HEK293T (cell line): Measurements from ENCODE around the gene ZACN.
"Not testable (repeated sequence)": the region's sequence is repeated elsewhere in the genome, so short reads cannot be mapped to it uniquely, and the experiment has no call there.

ENCODE experiments used
- CTCF ChIA-PET: fragments of 350-600 bp; formaldehyde crosslinking; extraction: SDS; loops from one replicate; lab custom pipeline; 2021; ENCODE audit warnings: antibody characterized with exemption, inconsistent platforms; lab: Yijun Ruan, JAX
- POLR2A ChIA-PET: fragments of 350-600 bp; formaldehyde crosslinking; extraction: SDS; loops from one replicate; lab custom pipeline; 2020; ENCODE audit warnings: antibody characterized with exemption, inconsistent platforms; lab: Yijun Ruan, JAX
- DNase-seq: peaks from one replicate; pipeline ENCODE4 v3.0.0; 2012; ENCODE audit warnings: mixed read lengths; ENCODE audit errors: extremely low spot score
- ARNT ChIP-seq: fragments of 450-650 bp; IDR thresholded peaks from 2 replicates; pipeline ENCODE4 v1.6.1; 2017; ENCODE audit warnings: mild to moderate bottlenecking
- BHLHE40 ChIP-seq: fragments of 450-650 bp; IDR thresholded peaks from 2 replicates; pipeline ENCODE4 v1.6.1; 2016; ENCODE audit warnings: mild to moderate bottlenecking, moderate library complexity, borderline replicate concordance
- CTBP1 ChIP-seq: fragments of 450-650 bp; IDR thresholded peaks from 2 replicates; pipeline ENCODE4 v1.6.1; 2016; ENCODE audit warnings: borderline replicate concordance
- ELF4 ChIP-seq: fragments of 450-650 bp; IDR thresholded peaks from 2 replicates; pipeline ENCODE4 v1.6.1; 2017; ENCODE audit warnings: antibody characterized with exemption
- FOXA1 ChIP-seq: fragments of 450-650 bp; IDR thresholded peaks from 2 replicates; pipeline ENCODE4 v1.6.1; 2016; ENCODE audit warnings: mild to moderate bottlenecking
- FOXK2 ChIP-seq: fragments of 450-650 bp; IDR thresholded peaks from 2 replicates; pipeline ENCODE4 v1.6.1; 2016; ENCODE audit warnings: mild to moderate bottlenecking
- FOXM1 ChIP-seq: fragments of 450-650 bp; IDR thresholded peaks from 2 replicates; pipeline ENCODE4 v1.6.1; 2017; ENCODE audit warnings: mild to moderate bottlenecking, borderline replicate concordance
- HDGF ChIP-seq: fragments of 450-650 bp; IDR thresholded peaks from 2 replicates; pipeline ENCODE4 v1.6.1; 2017; ENCODE audit warnings: antibody characterized with exemption, borderline replicate concordance
- L3MBTL2 ChIP-seq: fragments of 450-650 bp; conservative IDR thresholded peaks from 2 replicates; pipeline ENCODE4 v1.6.1; 2016; ENCODE audit warnings: mild to moderate bottlenecking
- LEF1 ChIP-seq: fragments of 450-650 bp; IDR thresholded peaks from 2 replicates; pipeline ENCODE4 v1.6.1; 2017; ENCODE audit warnings: mild to moderate bottlenecking, borderline replicate concordance
- NFRKB ChIP-seq: fragments of 450-650 bp; IDR thresholded peaks from 2 replicates; pipeline ENCODE4 v1.6.1; 2016; ENCODE audit warnings: mild to moderate bottlenecking, moderate library complexity
- PKNOX1 ChIP-seq: fragments of 450-650 bp; IDR thresholded peaks from 2 replicates; pipeline ENCODE4 v1.6.1; 2016
- SP1 ChIP-seq: fragments of 450-650 bp; IDR thresholded peaks from 2 replicates; pipeline ENCODE4 v1.6.1; 2017
- SUZ12 ChIP-seq: fragments of 450-650 bp; IDR thresholded peaks from 2 replicates; pipeline ENCODE4 v1.6.1; 2016; ENCODE audit warnings: mild to moderate bottlenecking
- TARDBP ChIP-seq: fragments of 450-650 bp; IDR thresholded peaks from 2 replicates; pipeline ENCODE4 v1.6.1; 2016
- ZNF384 ChIP-seq: fragments of 450-650 bp; IDR thresholded peaks from 2 replicates; pipeline ENCODE4 v1.6.1; 2016

Gene ZACN

GRCh38 chr17:76074390-76075363 is 4.3 kb upstream of the ZACN start, which contains the start of gene GALR2:
TSS of gene GALR2 (plus strand) at chr17:76074781. CDS start at chr17:76074884, 103 bp downstream.
- DNase-seq, result no peak
- POLR2A ChIA-PET, result no interaction called here
- CTCF ChIA-PET, result interaction anchor here (0.6 kb wide), 1 partner anchor 186 kb away, joined by 4 read pairs; no protein-coding TSS in a partner anchor
- TF ChIP-seq ZNF384, result no peak
- TF ChIP-seq BHLHE40, result no peak
- no peak for TF ChIP-seq CTBP1
- no peak for TF ChIP-seq L3MBTL2
- no peak for TF ChIP-seq HDGF
- TF ChIP-seq FOXA1, result no peak
- no peak for TF ChIP-seq FOXK2
- TF ChIP-seq ARNT, result no peak

- ChIA-PET POLR2A (no interaction called here), CTCF (interaction anchor here (0.6 kb wide), 1 partner anchor 186 kb away, joined by 4 read pairs; no protein-coding TSS in a partner anchor)
- no peak for DNase-seq
- TF ChIP-seq HDGF (no peak), ARNT (no peak), FOXM1 (no peak), PKNOX1 (no peak), LEF1 (no peak), TARDBP (no peak), FOXK2 (no peak), SP1 (no peak), FOXA1 (no peak), NFRKB (no peak), SUZ12 (no peak), ZNF384 (no peak), CTBP1 (no peak), BHLHE40 (no peak), L3MBTL2 (no peak)
These were observed 3.4 kb upstream of the ZACN start for GRCh38 chr17:76075364-76076145.

- no peak for TF ChIP-seq FOXA1
- TF ChIP-seq PKNOX1, result no peak
- TF ChIP-seq TARDBP, result no peak
- no peak for TF ChIP-seq FOXK2
- TF ChIP-seq LEF1, result no peak
- TF ChIP-seq ELF4, result no peak
- no peak for TF ChIP-seq ZNF384
- TF ChIP-seq SP1, result no peak
- no peak for TF ChIP-seq FOXM1
- POLR2A ChIA-PET, result no interaction called here
- CTCF ChIA-PET, result interaction anchor here (0.6 kb wide), 1 partner anchor 125 kb away, joined by 3 read pairs; no protein-coding TSS in a partner anchor
- DNase-seq, result no peak
These were observed 2.7 kb upstream of the ZACN start for GRCh38 chr17:76076146-76076764.

- ChIA-PET POLR2A (no interaction called here), CTCF (interaction anchor here (0.6 kb wide), 1 partner anchor 125 kb away, joined by 3 read pairs; no protein-coding TSS in a partner anchor)
- no peak for DNase-seq
- TF ChIP-seq HDGF (no peak), L3MBTL2 (no peak), FOXM1 (no peak)
These were observed 2.0 kb upstream of the ZACN start for GRCh38 chr17:76076765-76077583.

GRCh38 chr17:76077584-76078110 is 1.3 kb upstream of the ZACN start:
- no peak for DNase-seq
- ChIA-PET CTCF (no interaction called here), POLR2A (no interaction called here)

GRCh38 chr17:76078370-76078769 is 612 bp upstream of the ZACN start:
- POLR2A ChIA-PET, CTCF ChIA-PET, DNase-seq: not testable (repeated sequence)

More at GRCh38 chr17:76077584-76078110, 1.3 kb upstream of the ZACN start:
- TF ChIP-seq ZNF384, result no peak
- TF ChIP-seq TARDBP, result no peak
- TF ChIP-seq ELF4, result no peak
- no peak for TF ChIP-seq L3MBTL2
- TF ChIP-seq NFRKB, result no peak
- TF ChIP-seq CTBP1, result no peak
- no peak for TF ChIP-seq ARNT
- TF ChIP-seq PKNOX1, result no peak
- TF ChIP-seq FOXK2, result no peak
- no peak for TF ChIP-seq BHLHE40
- no peak for TF ChIP-seq SP1
- TF ChIP-seq LEF1, result no peak
- no peak for TF ChIP-seq HDGF
- no peak for TF ChIP-seq FOXM1
- no peak for TF ChIP-seq FOXA1
- no peak for TF ChIP-seq SUZ12
